GM06990 (cell line): ENCODE measurements around the gene SLC25A22.

ENCODE experiments used
- DNase-seq: peaks from one replicate; pipeline ENCODE4 v3.0.0-alpha.2; 2011; ENCODE audit not compliant: insufficient read length; ENCODE audit errors: extremely low read depth
- H3K27me3 ChIP-seq: replicated peaks from 2 replicates; pipeline ENCODE4 v1.6.0; 2011; ENCODE audit warnings: low read length; ENCODE audit not compliant: control insufficient read depth, insufficient read depth
- H3K36me3 ChIP-seq: 2 replicates; pipeline ENCODE4 v1.5.1; 2011; ENCODE audit warnings: low read length; ENCODE audit not compliant: control insufficient read depth, insufficient read depth
- H3K4me3 ChIP-seq: replicated peaks from 2 replicates; pipeline ENCODE4 v1.5.1; 2011; ENCODE audit warnings: low read depth, mild to moderate bottlenecking, control low read depth, low read length
- CTCF ChIP-seq: IDR thresholded peaks from 2 replicates; pipeline ENCODE4 v1.5.1; 2011; ENCODE audit warnings: low read length, control low read depth, mild to moderate bottlenecking, inconsistent platforms; ENCODE audit not compliant: insufficient read depth, poor library complexity, severe bottlenecking

Gene SLC25A22

GRCh38 chr11:839280-839623 is 41.2 kb upstream of the SLC25A22 start:
- peaks cover 25% of the 10 kb centered on the region for H3K36me3 ChIP-seq
- no peak overlapping the region for H3K4me3 ChIP-seq
- no peak for DNase-seq
- no peak for TF ChIP-seq CTCF
- H3K27me3 ChIP-seq, result no peaks in the 10 kb centered on the region

GRCh38 chr11:838441-839279 is 40.6 kb upstream of the SLC25A22 start:
- H3K36me3 ChIP-seq, result peaks cover 25% of the 10 kb centered on the region
- H3K27me3 ChIP-seq, result no peaks in the 10 kb centered on the region; the same call in 1 of the 2 replicates
- DNase-seq, result no peak
- H3K4me3 ChIP-seq, result no peak overlapping the region
- peak; percentile 7 for TF ChIP-seq CTCF

DNA sequence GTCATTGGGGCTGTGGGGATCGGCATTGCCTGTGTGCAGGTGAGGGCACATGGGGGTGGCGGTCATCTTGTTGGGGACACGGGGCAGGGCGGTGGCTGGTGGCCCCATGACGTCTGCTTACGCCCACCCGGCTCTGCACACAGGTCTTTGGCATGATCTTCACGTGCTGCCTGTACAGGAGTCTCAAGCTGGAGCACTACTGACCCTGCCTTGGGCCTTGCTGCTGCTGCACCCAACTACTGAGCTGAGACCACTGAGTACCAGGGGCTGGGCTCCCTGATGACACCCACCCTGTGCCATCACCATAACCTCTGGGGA is 39.9 kb upstream of the SLC25A22 start:
- H3K4me3 ChIP-seq, result no peak overlapping the region
- no peak for TF ChIP-seq CTCF
- no peak for DNase-seq
- no peaks in the 10 kb centered on the region; the same call in 1 of the 2 replicates for H3K27me3 ChIP-seq
- peaks cover 25% of the 10 kb centered on the region for H3K36me3 ChIP-seq

DNA sequence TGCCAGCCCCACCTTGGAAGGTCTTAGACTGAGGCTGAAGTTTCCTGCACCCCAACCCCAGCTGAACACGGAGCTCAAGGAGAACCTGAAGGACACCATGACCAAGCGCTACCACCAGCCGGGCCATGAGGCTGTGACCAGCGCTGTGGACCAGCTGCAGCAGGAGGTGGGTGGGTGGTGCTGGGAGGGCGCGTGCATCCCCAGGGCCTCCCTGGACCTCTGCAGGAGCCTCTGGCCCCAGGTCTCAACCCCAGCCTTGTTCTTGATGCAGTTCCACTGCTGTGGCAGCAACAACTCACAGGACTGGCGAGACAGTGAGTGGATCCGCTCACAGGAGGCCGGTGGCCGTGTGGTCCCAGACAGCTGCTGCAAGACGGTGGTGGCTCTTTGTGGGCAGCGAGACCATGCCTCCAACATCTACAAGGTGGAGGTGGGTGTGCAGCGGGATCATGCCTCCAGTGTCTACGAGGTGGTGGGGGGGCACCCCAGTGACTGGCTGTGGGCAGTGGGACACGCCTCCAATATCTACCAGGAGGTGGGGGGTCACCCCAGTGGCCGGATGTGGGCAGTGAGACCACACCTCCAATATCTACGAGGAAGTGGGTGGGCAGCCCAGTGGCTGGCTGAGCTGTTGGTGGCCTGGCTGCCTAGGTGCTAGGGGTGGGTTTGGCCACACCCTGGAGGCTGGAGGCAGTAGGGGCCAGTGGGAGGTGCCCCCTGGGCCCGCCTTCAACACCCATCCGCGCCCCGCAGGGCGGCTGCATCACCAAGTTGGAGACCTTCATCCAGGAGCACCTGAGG is 39.3 kb upstream of the SLC25A22 start:
- Histone ChIP-seq H3K4me3 (no peak overlapping the region), H3K27me3 (no peaks in the 10 kb centered on the region; the same call in 1 of the 2 replicates), H3K36me3 (peaks cover 25% of the 10 kb centered on the region)
- no peak for TF ChIP-seq CTCF
- DNase-seq, result no peak

GRCh38 chr11:836700-837099 is 38.6 kb upstream of the SLC25A22 start:
- DNase-seq, result no peak
- Histone ChIP-seq H3K36me3 (peaks cover 25% of the 10 kb centered on the region), H3K27me3 (no peaks in the 10 kb centered on the region; the same call in 1 of the 2 replicates), H3K4me3 (no peak overlapping the region)
- TF ChIP-seq CTCF, result no peak
